Inflammatory macrophage treated with lipopolysaccharide for 1 hour (primary cell): ENCODE measurements around the gene SORBS1.

Experiments used
- DNase-seq, 2 donors: peaks; one replicate each; pipeline ENCODE4 v3.0.0-alpha.2; 2020 to 2022

Gene SORBS1

GRCh38 chr10:95511314-95511713 is 49.9 kb downstream of the SORBS1 start:
- DNase-seq, result no peak

DNA sequence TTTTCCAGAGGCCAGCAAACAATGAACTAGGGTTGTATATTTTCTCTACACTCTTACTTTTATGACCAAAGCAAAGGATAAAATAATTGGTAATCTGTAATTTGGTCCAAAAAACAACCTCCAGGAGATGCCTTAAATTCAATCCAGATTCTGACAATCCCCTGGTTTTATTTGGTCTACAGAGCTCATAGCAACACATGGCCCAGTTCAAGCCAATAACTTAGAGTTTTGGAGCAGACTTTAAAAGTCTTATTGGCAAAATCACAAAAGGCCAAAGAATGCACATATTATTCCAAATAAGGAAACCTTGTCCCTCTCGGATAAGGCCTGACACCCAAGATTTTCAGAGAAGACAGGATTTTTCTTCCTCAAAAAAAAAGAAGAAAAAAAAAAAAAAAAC is 51.9 kb downstream of the SORBS1 start:
- no peak for DNase-seq

- no peak for DNase-seq
Measured at GRCh38 chr10:95508730-95509129, 52.4 kb downstream of the SORBS1 start.

DNA sequence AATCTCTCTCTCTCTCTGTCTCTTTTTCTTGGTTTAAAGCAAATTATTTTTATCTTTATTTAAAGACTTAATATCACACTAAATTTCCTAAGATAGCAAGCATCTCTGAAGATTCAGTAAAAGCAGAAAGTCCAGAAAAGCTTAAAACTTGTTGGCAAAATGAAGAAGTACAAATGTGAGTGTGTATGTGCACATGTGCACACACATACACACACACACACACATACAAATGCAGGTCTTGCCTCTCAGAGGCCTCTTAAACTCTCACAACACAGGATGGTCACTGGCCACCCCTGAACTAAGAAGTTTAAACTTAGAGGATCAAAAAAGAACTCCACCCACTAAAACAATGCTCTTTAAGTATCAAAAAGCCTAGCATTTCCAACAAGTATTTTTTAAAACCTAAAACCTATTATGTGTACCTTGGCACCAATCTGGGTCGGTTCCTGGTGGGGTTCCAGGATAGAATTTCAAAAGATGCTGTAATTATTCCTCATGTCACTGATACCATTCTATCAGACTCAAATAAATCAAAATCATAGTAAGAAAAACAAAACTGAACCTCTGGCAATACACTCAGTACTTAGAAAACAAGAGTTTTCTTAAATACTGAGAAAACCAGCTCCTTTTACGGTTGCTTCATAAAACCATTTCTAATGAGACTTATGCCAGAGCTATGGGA is 55.0 kb downstream of the SORBS1 start:
- no peak for DNase-seq

DNA sequence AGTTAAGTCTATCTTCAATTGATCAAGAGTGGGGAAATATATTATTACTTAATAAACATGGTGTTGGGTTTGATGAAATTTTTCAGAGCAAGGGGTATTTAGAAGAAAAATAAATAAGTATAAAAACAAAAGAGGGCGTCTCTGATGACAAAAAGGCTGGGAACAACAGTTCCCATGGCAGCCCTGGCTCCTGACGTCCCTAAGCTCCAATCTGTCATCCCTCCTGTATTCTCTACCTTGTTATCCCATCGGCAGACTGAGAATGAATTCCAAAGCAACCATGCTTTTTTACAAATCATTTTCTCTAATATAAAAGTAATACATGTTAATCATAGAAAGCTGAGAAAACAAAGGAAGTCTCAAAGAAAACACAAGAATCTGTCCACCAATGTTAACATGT is 55.5 kb downstream of the SORBS1 start:
- no peak for DNase-seq

GRCh38 chr10:95505084-95505610 is 56.0 kb downstream of the SORBS1 start:
- no peak for DNase-seq

- DNase-seq, result no peak
Measured at GRCh38 chr10:95504246-95504691, 56.9 kb downstream of the SORBS1 start.

GRCh38 chr10:95503526-95503925 is 57.6 kb downstream of the SORBS1 start:
- no peak for DNase-seq

GRCh38 chr10:95503001-95503400 is 58.2 kb downstream of the SORBS1 start:
- no peak for DNase-seq

GRCh38 chr10:95502377-95502776 is 58.8 kb downstream of the SORBS1 start:
- no peak for DNase-seq

DNA sequence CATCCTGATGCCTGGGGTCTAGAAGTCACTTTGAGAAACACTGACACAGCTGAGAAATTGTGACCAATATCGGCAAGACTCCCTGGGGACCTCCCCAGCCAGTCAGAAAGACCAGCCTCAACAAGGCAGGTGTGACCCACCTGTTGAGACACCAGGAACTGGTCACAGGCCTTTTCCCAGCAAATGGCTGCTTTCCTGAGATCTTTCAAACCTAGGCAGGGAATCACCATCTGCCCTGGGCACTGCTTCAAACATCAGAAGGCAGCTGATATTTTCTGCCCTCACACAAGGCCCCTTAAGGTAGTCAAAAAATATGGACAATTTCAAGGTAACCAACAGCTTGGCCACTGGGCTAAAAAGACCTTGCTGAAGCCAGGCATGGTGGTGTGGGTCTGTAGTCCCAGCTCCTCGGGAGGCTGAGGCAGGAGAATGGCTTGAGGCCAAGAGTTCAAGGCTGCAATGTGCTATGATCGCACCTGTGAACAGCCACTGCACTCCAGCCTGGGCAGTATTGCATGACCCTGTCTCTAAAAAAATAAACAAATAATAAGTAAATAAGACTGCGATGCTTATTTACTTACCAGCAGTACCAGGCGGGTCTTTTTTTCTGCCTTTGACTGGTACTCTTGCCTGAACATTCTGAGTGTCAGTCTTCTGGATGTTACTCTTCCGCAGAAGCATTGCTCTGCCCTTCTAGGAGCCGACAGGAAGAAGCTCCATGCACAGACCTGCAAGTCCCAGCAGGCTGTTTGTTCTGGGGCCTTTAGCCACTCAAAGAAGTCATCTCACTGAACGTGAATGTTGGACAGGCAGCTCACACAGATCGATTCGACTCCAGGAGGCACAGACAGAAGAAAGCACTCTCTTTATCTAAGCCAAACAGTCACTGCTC is 59.7 kb downstream of the SORBS1 start:
- no peak for DNase-seq

- DNase-seq, result no peak
Measured at GRCh38 chr10:95500649-95501048, 60.5 kb downstream of the SORBS1 start.

DNA sequence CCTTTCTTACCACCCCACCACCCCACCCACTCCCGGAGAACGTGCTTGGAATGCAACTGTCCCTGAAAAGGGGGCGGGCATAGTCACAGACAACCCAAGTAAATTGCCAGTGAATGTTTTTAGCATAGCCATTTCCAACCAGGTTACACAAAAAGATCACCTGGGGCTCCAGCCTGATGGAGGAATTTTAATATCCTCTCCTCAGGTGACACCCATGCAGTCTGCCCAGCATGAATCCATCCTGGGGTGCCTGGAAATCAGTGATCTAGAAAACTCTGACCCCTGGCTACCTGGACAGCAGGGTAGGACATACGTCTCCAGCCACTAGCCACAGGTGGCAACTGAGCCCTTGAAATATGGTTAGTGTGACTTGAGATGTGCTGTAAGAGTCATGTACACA is 61.1 kb downstream of the SORBS1 start:
- no peak for DNase-seq

- DNase-seq, result no peak
Measured at GRCh38 chr10:95499482-95499989, 61.6 kb downstream of the SORBS1 start.

DNA sequence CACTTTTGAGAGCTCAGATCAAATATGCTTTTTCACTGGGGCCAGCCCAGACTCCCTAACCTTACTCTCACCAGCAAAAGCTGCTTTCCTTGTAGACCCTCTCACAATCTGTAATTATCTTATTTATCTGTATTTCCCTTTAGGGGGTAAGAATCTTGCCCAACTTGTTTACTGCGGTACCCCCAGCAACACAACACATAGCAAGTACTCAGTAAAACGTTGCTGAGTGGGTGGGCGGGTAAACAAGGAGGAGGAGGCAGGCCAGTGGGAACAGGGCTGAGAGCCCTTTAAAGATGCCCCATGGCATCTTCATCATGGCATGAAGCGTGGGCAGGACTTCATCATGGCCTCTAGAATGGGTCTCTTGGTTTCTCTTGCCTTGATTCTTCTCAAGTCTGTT is 64.2 kb downstream of the SORBS1 start:
- DNase-seq, result no peak

DNA sequence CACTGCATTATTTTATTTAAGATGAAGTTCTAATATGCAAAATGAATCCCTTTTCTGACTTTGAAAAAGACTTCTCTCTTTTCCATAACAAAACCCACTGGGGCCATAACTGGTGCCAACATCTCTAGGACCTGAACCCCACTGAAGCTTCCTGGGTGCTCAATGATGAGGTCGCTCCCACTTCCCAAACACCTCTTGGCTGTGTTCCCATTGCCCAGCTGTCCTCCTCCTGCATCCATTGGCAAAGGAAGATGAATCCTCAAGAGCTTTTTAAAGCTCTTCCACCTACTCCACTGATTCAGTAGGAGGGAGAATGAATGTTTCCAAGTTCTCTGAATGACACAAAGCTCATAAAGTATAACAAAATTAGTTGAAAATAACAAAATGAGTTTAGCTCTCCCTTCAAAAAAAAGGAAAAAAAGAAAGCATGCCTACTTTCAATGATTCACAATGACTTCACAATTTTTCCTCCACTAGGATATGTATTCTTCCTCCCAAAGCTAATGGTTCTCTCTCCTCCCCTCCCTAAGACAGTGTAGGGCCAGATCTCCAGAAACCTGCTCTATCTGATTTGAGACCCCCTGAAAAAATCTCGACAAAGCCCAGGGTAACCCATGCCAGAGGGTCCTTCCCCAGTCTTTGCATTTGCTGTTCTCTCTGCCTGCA is 64.8 kb downstream of the SORBS1 start:
- no peak for DNase-seq

DNA sequence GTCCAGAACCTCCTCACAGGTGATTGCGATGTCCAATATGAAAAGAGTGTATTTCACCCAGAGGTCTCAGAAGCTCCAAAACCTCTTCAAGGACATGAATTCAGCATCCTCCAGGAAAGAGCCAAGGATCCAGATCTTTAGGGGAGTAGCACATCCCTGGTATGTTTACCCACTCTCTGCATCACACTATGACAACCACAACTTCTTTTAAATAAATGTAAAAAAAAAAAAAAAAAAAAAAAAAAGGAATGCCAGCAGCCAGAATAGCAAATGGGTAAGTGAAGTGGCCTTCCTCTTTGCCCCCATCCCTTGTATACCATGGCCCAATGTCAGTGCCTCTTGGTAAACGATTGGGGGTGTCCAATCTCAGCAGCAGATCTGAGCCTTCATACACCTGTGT is 67.3 kb downstream of the SORBS1 start:
- no peak for DNase-seq

- DNase-seq, result no peak
Measured at GRCh38 chr10:95487994-95488393, 73.2 kb downstream of the SORBS1 start.

DNA sequence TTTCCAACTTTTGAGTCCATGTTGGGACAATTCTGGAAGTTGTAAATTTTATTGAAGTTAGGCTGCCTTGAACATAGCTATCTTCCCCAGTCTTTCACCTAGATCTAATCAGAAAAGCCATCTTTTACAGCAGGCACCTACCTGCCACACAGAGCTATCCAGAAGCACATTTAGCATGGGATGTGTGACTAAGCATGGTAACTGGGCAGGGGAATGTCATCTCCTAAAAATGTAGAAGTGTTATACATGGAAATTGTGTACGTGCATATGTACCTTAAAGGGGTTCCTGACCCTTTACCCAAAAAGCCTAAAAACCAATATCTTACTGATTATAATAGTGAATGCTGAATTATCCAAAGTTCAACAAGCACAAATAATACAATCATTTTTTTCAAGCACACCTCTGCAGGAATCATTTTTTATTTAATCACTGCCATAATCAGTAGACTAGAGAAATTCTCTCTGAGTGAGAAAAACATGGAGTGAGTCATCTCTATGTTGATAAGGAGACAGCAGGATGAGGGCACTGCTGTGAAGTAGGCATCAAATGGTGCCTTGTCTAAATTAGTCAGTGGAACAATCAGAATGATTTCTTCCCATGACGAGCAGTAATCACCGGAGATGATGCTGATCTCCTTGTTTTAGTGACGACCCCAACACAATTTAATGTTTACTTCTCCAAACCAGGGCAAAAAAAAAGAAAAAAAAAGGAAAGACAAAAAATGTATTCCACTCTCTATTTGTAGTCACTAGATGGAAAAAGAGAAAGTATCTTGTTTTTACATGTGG is 75.9 kb downstream of the SORBS1 start:
- DNase-seq, result no peak

DNA sequence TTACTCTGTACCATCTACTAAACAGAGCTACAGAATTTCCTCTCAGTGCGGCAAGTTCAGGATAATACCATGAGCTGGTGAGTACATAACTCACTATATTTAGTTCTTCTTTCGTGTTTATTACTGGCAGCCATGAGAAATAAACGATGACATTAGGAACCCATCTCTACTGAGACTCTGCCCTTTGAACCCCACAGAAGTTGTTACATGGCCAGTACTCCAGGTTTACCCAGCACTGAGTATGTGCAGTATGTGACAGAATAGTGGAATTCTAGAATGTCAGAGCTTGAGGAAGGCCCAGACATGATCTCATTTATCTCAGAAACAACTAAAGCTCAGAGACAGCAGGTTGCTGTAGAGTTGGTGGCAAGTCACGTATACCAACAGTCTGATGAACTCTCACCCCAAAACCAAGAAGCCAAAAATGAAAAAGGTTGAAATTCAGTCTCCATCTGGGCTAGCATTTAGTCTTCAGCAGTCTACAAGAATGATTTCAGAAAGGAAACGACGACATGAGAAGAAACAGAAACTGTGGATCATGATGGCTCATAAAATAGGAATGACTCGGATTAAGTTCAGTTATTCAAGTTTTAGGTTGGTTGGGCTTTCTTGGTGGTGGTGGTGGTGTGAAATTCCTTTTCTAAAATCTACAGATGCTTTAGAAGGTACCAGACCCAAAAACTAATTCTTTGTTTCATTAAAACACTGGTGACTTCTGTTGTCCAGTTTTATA is 78.5 kb downstream of the SORBS1 start:
- DNase-seq, result no peak

- no peak for DNase-seq
Measured at GRCh38 chr10:95480901-95481491, 80.2 kb downstream of the SORBS1 start.
